ENCODE results near the gene EIF4H. TPM values are rescaled to one million over a fixed set of nuclear protein-coding genes. Genes with fewer than 3 reads are reported as not detected.

EIF4H gene
- total and polyA plus RNA-seq, 2 of the 8 experiments (the other 6 are each of a cell fraction or from before 2014, with no cell fraction given) = 323 to 382 TPM

DNA sequence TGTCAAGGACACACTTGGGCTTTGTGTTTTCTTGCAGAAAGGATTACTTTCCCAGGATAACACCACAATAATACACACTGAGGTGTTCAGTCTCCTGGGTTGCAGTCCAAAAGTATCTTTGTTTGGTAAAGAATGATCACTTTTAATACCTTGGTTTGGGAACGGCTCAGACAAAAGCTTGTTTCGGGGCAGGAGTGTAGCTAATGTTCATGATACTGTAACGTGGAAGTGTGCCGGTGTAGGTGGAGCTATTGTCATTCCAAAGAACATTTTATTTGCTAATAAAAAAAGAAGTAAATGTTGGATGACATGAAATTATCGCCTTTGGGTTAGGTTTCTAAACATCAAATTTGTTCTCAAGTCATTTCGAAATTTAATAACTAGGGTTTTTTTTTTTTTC lies 1.2 kb downstream of the EIF4H start:
- Histone ChIP-seq H4K20me1 (replicated peaks in 1 of 2; ENCODE audit: control insufficient read depth in 1 of 2, insufficient read depth in 2 of 2, low read length in 2 of 2) (peaks cover 11 to 19% of the 10 kb centered on the region in 2 experiments), H3K23ac (ENCODE audit: insufficient read length) (no peak overlapping the region), H2BK120ac (replicated peaks; ENCODE audit: low read depth, low read length) (no peak overlapping the region), H3K56ac (replicated peaks; ENCODE audit: insufficient read length, low read depth, low read length) (no peak overlapping the region), H3K23me2 (ENCODE audit: low read depth, low read length) (peaks cover 1% of the 10 kb centered on the region; the same call in 1 of the 2 replicates), H2BK15ac (ENCODE audit: low read length) (no peak overlapping the region), H3K36me3 (ENCODE audit: control insufficient read depth in 2 of 4, insufficient read depth in 4 of 4, low read length in 3 of 4) (peaks cover 0 to 28% (median 1%) of the 10 kb centered on the region in 4 experiments; a peak in 3 of 8 replicates), H2AK5ac (ENCODE audit: low read depth, low read length) (no peak overlapping the region), H3K4me3 (ENCODE audit: extremely low read depth in 1 of 4, insufficient read depth in 2 of 4, low read depth in 3 of 4, low read length in 4 of 4) (peak overlapping the region; percentile 67 to 97 (median 80)), H2BK12ac (ENCODE audit: low read depth, low read length) (no peak overlapping the region), H3K79me2 (ENCODE audit: control insufficient read depth in 1 of 2, insufficient read depth in 2 of 2, low read length in 2 of 2) (peaks cover 57 to 67% of the 10 kb centered on the region in 2 experiments), H3K27me3 (replicated peaks in 1 of 4; ENCODE audit: control insufficient read depth in 3 of 4, extremely low read depth in 1 of 4, insufficient read depth in 3 of 4, low read length in 3 of 4) (no peaks in the 10 kb centered on the region), H4K91ac (replicated peaks; ENCODE audit: insufficient read length, low read length) (no peak overlapping the region), H2BK20ac (ENCODE audit: low read length) (no peak overlapping the region), H3K79me1 (ENCODE audit: low read depth, low read length) (no peaks in the 10 kb centered on the region; the same call in 1 of the 2 replicates), H3K27ac (ENCODE audit: low read depth, low read length) (no peak overlapping the region), H3K14ac (ENCODE audit: insufficient read length) (peak overlapping the region; percentile 40), H2AFZ (ENCODE audit: low read length) (no peak overlapping the region), H4K8ac (ENCODE audit: extremely low read depth, insufficient read depth, low read length) (no peak overlapping the region), H3K4me1 (replicated peaks in 1 of 4; ENCODE audit: control insufficient read depth in 3 of 4, insufficient read depth in 4 of 4, low read length in 3 of 4) (peaks cover 2 to 14% (median 6%) of the 10 kb centered on the region in 4 experiments; a peak in 6 of 7 replicates), H3K9ac (replicated peaks in 1 of 4; ENCODE audit: extremely low read depth in 1 of 4, low read depth in 3 of 4, low read length in 3 of 4) (peak overlapping the region in 3 of 4 experiments; percentile 43 to 81 (median 54); a peak in 3 of 7 replicates), H3K18ac (ENCODE audit: extremely low read depth, low read length) (no peak overlapping the region), H3K9me3 (ENCODE audit: insufficient read depth in 2 of 2, low read depth in 1 of 2, low read length in 1 of 2) (no peaks in the 10 kb centered on the region), H3K4ac (replicated peaks; ENCODE audit: insufficient read length, low read depth, low read length) (no peak overlapping the region), H3K4me2 (ENCODE audit: insufficient read depth in 1 of 2, low read depth in 2 of 2, low read length in 2 of 2) (peak overlapping the region; percentile 76 to 81), H4K5ac (ENCODE audit: insufficient read length, low read depth, low read length) (no peak overlapping the region), H2BK5ac (ENCODE audit: low read depth, low read length) (no peak overlapping the region)
- WGBS, 2 experiments (ENCODE audit: extremely low coverage in 1 of 2, insufficient coverage in 1 of 2, insufficient read length in 1 of 2, insufficient replicate concordance in 2 of 2, low coverage in 1 of 2, low lambda C conversion rate in 2 of 2, missing lambda C conversion rate in 1 of 2) = 58% methylated on average over 6 of the region's 6 CpGs; no CpG with 5 or more reads in 1 of the 2 experiments
- ChIA-PET POLR2A (ENCODE audit: partially characterized antibody) (interaction anchor here (0.6 to 8.2 kb wide), 22 partner anchors 8 to 226 kb away, joined by 3 to 65 read pairs (median 6); partner anchors contain the start of gene LIMK1), CTCF (ENCODE audit: partially characterized antibody) (interaction anchor here (0.7 to 3.0 kb wide), 9 partner anchors 9 to 546 kb away, joined by 3 to 10 read pairs (median 6); no protein-coding TSS in a partner anchor)
- FAIRE-seq (no peak), DNase-seq (ENCODE audit: low read depth in 1 of 2, low spot score in 2 of 2) (no peak)
- TF ChIP-seq ATF3 (IDR thresholded peaks at IDR 0.05; ENCODE audit: insufficient read depth, low read depth, low read length) (no peak), CHD1 (IDR thresholded peaks at IDR 0.05; ENCODE audit: low read depth, low read length) (no peak), NRF1 (IDR thresholded peaks at IDR 0.05; ENCODE audit: low read depth, low read length) (no peak), CBX8 (IDR thresholded peaks at IDR 0.05; ENCODE audit: borderline replicate concordance, low read depth, low read length) (no peak), CTCF (IDR thresholded peaks at IDR 0.05; ENCODE audit: control extremely low read depth in 1 of 3, insufficient read depth in 1 of 3, low read depth in 1 of 3, low read length in 3 of 3) (no peak), HDAC6 (IDR thresholded peaks at IDR 0.05; ENCODE audit: low read depth, low read length) (no peak), ZNF274 (IDR thresholded peaks at IDR 0.05; ENCODE audit: borderline replicate concordance, extremely low read depth, low read length) (no peak), SAP30 (IDR thresholded peaks at IDR 0.05; ENCODE audit: insufficient read depth, insufficient replicate concordance, low read length) (no peak)

Measured in H1 (cell line).